H1 (cell line): ENCODE results near the gene DDA1. TPM values are rescaled to one million over a fixed set of nuclear protein-coding genes. Genes with fewer than 3 reads are reported as not detected.
A peak's percentile ranks its signal among the peaks of the same experiment; 100 is the strongest.

Source experiments
- CTCF ChIA-PET: fragments of 300-600 bp; sonication (Branson Sonifier 250); formaldehyde crosslinking; loops from one replicate; lab custom pipeline; 2021; ENCODE audit not compliant: partially characterized antibody; lab: Charles Lee
- POLR2A ChIA-PET: fragments of 300-600 bp; sonication (Branson Sonifier 250); formaldehyde crosslinking; loops from one replicate; lab custom pipeline; 2021; ENCODE audit warnings: inconsistent platforms; ENCODE audit not compliant: partially characterized antibody; lab: Charles Lee
- DNase-seq, 2 experiments: peaks; one replicate each; pipeline versions ENCODE4 v3.0.0 to v3.0.0-alpha.2; 2010 to 2022; ENCODE audit warnings: low spot score in 2 of 2, low read depth in 1 of 2, mixed read lengths in 1 of 2
- FAIRE-seq: peaks from 2 replicates; lab custom pipeline; 2011; peaks lifted over from hg19 to GRCh38; lab: Jason Lieb, UNC
- H2AFZ ChIP-seq: 2 replicates; pipeline ENCODE4 v1.8.1; 2012; ENCODE audit warnings: low read length, inconsistent platforms
- H2AK5ac ChIP-seq: 2 replicates; pipeline ENCODE4 v1.6.1; 2013; ENCODE audit warnings: low read depth, low read length
- H2BK120ac ChIP-seq: replicated peaks from 2 replicates; pipeline ENCODE3; 2013; ENCODE audit warnings: low read depth, low read length, inconsistent platforms
- H2BK12ac ChIP-seq: 2 replicates; pipeline ENCODE4 v1.6.1; 2013; ENCODE audit warnings: low read depth, low read length
- H2BK15ac ChIP-seq: 2 replicates; pipeline ENCODE4 v1.6.1; 2013; ENCODE audit warnings: low read length
- H2BK20ac ChIP-seq: 2 replicates; pipeline ENCODE4 v1.6.1; 2013; ENCODE audit warnings: low read length
- H2BK5ac ChIP-seq: 2 replicates; pipeline ENCODE4 v1.6.1; 2013; ENCODE audit warnings: low read depth, low read length
- H3K14ac ChIP-seq: 2 replicates; pipeline ENCODE4 v1.6.1; 2013; ENCODE audit warnings: inconsistent platforms; ENCODE audit not compliant: insufficient read length
- H3K18ac ChIP-seq: 2 replicates; pipeline ENCODE4 v1.6.1; 2013; ENCODE audit warnings: low read length; ENCODE audit errors: extremely low read depth
- H3K23ac ChIP-seq: 2 replicates; pipeline ENCODE4 v1.6.1; 2013; ENCODE audit warnings: inconsistent platforms; ENCODE audit not compliant: insufficient read length
- H3K23me2 ChIP-seq: 2 replicates; pipeline ENCODE4 v1.6.1; 2013; ENCODE audit warnings: low read depth, low read length
- H3K27ac ChIP-seq: 2 replicates; pipeline ENCODE4 v1.6.1; 2011; ENCODE audit warnings: low read depth, low read length, inconsistent platforms
- H3K27me3 ChIP-seq, 4 experiments: replicated peaks in 1 of 4; 1 replicate in 1 of 4; 2 replicates in 3 of 4; pipeline versions ENCODE4 v1.6.1 to v1.8.1; 2011 to 2013; ENCODE audit warnings: low read length in 3 of 4, mild to moderate bottlenecking in 3 of 4, inconsistent platforms in 2 of 4, mixed read lengths in 2 of 4, moderate library complexity in 1 of 4; ENCODE audit not compliant: control insufficient read depth in 3 of 4, insufficient read depth in 3 of 4; ENCODE audit errors: extremely low read depth in 1 of 4
- H3K36me3 ChIP-seq, 4 experiments: 2 replicates each; pipeline versions ENCODE4 v1.6.1 to v1.8.1; 2011 to 2013; ENCODE audit warnings: mild to moderate bottlenecking in 4 of 4, low read length in 3 of 4, moderate library complexity in 2 of 4, control low read depth in 1 of 4, inconsistent platforms in 1 of 4; ENCODE audit not compliant: insufficient read depth in 4 of 4, control insufficient read depth in 2 of 4
- H3K4ac ChIP-seq: replicated peaks from 2 replicates; pipeline ENCODE3; 2013; ENCODE audit warnings: low read length, low read depth, mixed read lengths, inconsistent platforms; ENCODE audit not compliant: insufficient read length
- H3K4me1 ChIP-seq, 4 experiments: replicated peaks in 1 of 4; 1 replicate in 1 of 4; 2 replicates in 3 of 4; pipeline versions ENCODE4 v1.6.1 to v1.8.1; 2011 to 2013; ENCODE audit warnings: low read length in 3 of 4, inconsistent platforms in 2 of 4, mixed read lengths in 1 of 4; ENCODE audit not compliant: insufficient read depth in 4 of 4, control insufficient read depth in 3 of 4
- H3K4me2 ChIP-seq, 2 experiments: 2 replicates each; pipeline versions ENCODE4 v1.6.1 to v1.8.1; 2011 to 2013; ENCODE audit warnings: low read depth in 2 of 2, low read length in 2 of 2, control low read depth in 1 of 2, inconsistent platforms in 1 of 2, mild to moderate bottlenecking in 1 of 2; ENCODE audit not compliant: insufficient read depth in 1 of 2
- H3K4me3 ChIP-seq, 4 experiments: fragments of 200-600, 300-600 bp in 1 of 4; sonication (generic), shearing (Covaris generic), sonication (Bioruptor Twin) in 1 of 4; 2 replicates each; pipeline versions ENCODE4 v1.5.1 to v1.8.1; 2011 to 2016; ENCODE audit warnings: low read length in 4 of 4, low read depth in 3 of 4, control low read depth in 2 of 4, inconsistent platforms in 2 of 4, mild to moderate bottlenecking in 2 of 4, mixed read lengths in 1 of 4, moderate library complexity in 1 of 4; ENCODE audit not compliant: insufficient read depth in 2 of 4; ENCODE audit errors: extremely low read depth in 1 of 4
- H3K56ac ChIP-seq: replicated peaks from 2 replicates; pipeline ENCODE3; 2013; ENCODE audit warnings: low read depth, mild to moderate bottlenecking, mixed read lengths, low read length, inconsistent platforms; ENCODE audit not compliant: insufficient read length
- H3K79me1 ChIP-seq: 2 replicates; pipeline ENCODE4 v1.6.1; 2013; ENCODE audit warnings: low read depth, low read length, control low read depth
- H3K79me2 ChIP-seq, 2 experiments: 2 replicates each; pipeline versions ENCODE4 v1.6.1 to v1.8.1; 2012 to 2013; ENCODE audit warnings: low read length in 2 of 2, mild to moderate bottlenecking in 2 of 2, inconsistent platforms in 1 of 2; ENCODE audit not compliant: insufficient read depth in 2 of 2, control insufficient read depth in 1 of 2
- H3K9ac ChIP-seq, 4 experiments: replicated peaks in 1 of 4; 1 replicate in 1 of 4; 2 replicates in 3 of 4; pipeline versions ENCODE4 v1.6.1 to v1.8.1; 2011 to 2013; ENCODE audit warnings: low read depth in 3 of 4, low read length in 3 of 4, control low read depth in 2 of 4, mild to moderate bottlenecking in 2 of 4, moderate library complexity in 2 of 4, inconsistent platforms in 1 of 4; ENCODE audit errors: extremely low read depth in 1 of 4
- H3K9me3 ChIP-seq, 2 experiments: 2 replicates each; pipeline versions ENCODE4 v1.6.1 to v1.8.1; 2012 to 2013; ENCODE audit warnings: mild to moderate bottlenecking in 2 of 2, moderate library complexity in 2 of 2, control low read depth in 1 of 2, inconsistent platforms in 1 of 2, low read depth in 1 of 2, low read length in 1 of 2, mixed read lengths in 1 of 2; ENCODE audit not compliant: insufficient read depth in 2 of 2
- H4K20me1 ChIP-seq, 2 experiments: replicated peaks in 1 of 2; 2 replicates each; pipeline versions ENCODE3 to v1.8.1; 2011 to 2013; ENCODE audit warnings: inconsistent platforms in 2 of 2, low read length in 2 of 2, mild to moderate bottlenecking in 1 of 2; ENCODE audit not compliant: insufficient read depth in 2 of 2, control insufficient read depth in 1 of 2
- H4K5ac ChIP-seq: 2 replicates; pipeline ENCODE4 v1.6.1; 2013; ENCODE audit warnings: low read length, low read depth, mixed read lengths, inconsistent platforms; ENCODE audit not compliant: insufficient read length
- H4K8ac ChIP-seq: 2 replicates; pipeline ENCODE4 v1.8.0; 2013; ENCODE audit warnings: mild to moderate bottlenecking, moderate library complexity, low read length, inconsistent platforms; ENCODE audit not compliant: insufficient read depth; ENCODE audit errors: extremely low read depth
- H4K91ac ChIP-seq: replicated peaks from 2 replicates; pipeline ENCODE3; 2013; ENCODE audit warnings: low read length, mixed read lengths, inconsistent platforms; ENCODE audit not compliant: insufficient read length
- CHD1 ChIP-seq: IDR thresholded peaks from 2 replicates; pipeline ENCODE4 v1.6.1; 2012; ENCODE audit warnings: low read depth, low read length, improper control_type of control experiment
- CREB1 ChIP-seq: IDR thresholded peaks from 2 replicates; pipeline ENCODE4 v1.6.1; 2012; ENCODE audit warnings: inconsistent platforms
- FOSL1 ChIP-seq: IDR thresholded peaks from 2 replicates; pipeline ENCODE4 v1.6.1; 2011; ENCODE audit warnings: mild to moderate bottlenecking, low read depth, low read length, moderate library complexity; ENCODE audit not compliant: insufficient read depth
- RAD21 ChIP-seq, 2 experiments: IDR thresholded peaks in 1 of 2; conservative IDR thresholded peaks in 1 of 2; 2 replicates each; pipeline ENCODE4 v1.6.1; 2011; ENCODE audit warnings: low read depth in 2 of 2, low read length in 2 of 2, improper control_type of control experiment in 1 of 2, inconsistent platforms in 1 of 2, mild to moderate bottlenecking in 1 of 2, moderate library complexity in 1 of 2
- RFX5 ChIP-seq: IDR thresholded peaks from 2 replicates; pipeline ENCODE4 v1.6.1; 2011; ENCODE audit warnings: low read depth, low read length, improper control_type of control experiment, borderline replicate concordance
- TAF7 ChIP-seq: optimal IDR thresholded peaks from 2 replicates; pipeline ENCODE3; 2011; ENCODE audit warnings: low read depth, mild to moderate bottlenecking, inconsistent platforms, low read length, moderate library complexity, borderline replicate concordance
- WGBS, 2 experiments: shearing (Covaris generic) in 1 of 2; methylation state at CpG; one replicate each; pipeline versions ENCODE4 v1.1.6 to v1.1.7; 2013 to 2015; ENCODE audit warnings: low lambda C conversion rate in 2 of 2, mixed read lengths in 2 of 2, inconsistent platforms in 1 of 2, low coverage in 1 of 2, missing lambda C conversion rate in 1 of 2; ENCODE audit not compliant: insufficient replicate concordance in 2 of 2, insufficient coverage in 1 of 2, insufficient read length in 1 of 2; ENCODE audit errors: extremely low coverage in 1 of 2, missing lambda C conversion rate in 1 of 2; 5-methylcytosine and 5-hydroxymethylcytosine counted together
- polyA plus RNA-seq, 7 experiments: library from polyadenylated mRNA; depleted of rRNA in 3 of 7; stranded (reverse) in 5 of 7; unstranded in 2 of 7; fragments of >200 nt in 5 of 7; fragments of 200-250 nt in 2 of 7; gene quantifications; 1 replicate in 5 of 7; 2 replicates in 1 of 7; 4 replicates in 1 of 7; pipeline versions ENCODE4 v1.2.1 to v1.2.3, GENCODE V29; 2011 to 2013; ENCODE audit warnings: missing spikeins in 2 of 7, mixed read lengths in 2 of 7
- total RNA-seq: library from RNA; stranded (reverse); fragmentation: NEBNext Ultra II Directional; extraction: Animal tissue kit (Norgen Biotek cat#: 25700); gene quantifications from 2 replicates; pipeline ENCODE4 v1.2.1, GENCODE V29; 2021
- TF ChIP-seq, protein P1 (sequence below), 3 experiments: IDR thresholded peaks; 1 replicate in 2 of 3; 2 replicates in 1 of 3; pipeline versions ENCODE4 v1.5.1 to v1.6.1; 2011; ENCODE audit warnings: low read length in 3 of 3, mild to moderate bottlenecking in 3 of 3, inconsistent platforms in 2 of 3, low read depth in 1 of 3, moderate library complexity in 1 of 3; ENCODE audit not compliant: insufficient read depth in 1 of 3; ENCODE audit errors: control extremely low read depth in 1 of 3

DDA1 gene
- total and polyA plus RNA-seq, 2 of the 8 experiments (the other 6 are each of a cell fraction or from before 2014, with no cell fraction given), result 29.2 to 34.5 TPM

DNA sequence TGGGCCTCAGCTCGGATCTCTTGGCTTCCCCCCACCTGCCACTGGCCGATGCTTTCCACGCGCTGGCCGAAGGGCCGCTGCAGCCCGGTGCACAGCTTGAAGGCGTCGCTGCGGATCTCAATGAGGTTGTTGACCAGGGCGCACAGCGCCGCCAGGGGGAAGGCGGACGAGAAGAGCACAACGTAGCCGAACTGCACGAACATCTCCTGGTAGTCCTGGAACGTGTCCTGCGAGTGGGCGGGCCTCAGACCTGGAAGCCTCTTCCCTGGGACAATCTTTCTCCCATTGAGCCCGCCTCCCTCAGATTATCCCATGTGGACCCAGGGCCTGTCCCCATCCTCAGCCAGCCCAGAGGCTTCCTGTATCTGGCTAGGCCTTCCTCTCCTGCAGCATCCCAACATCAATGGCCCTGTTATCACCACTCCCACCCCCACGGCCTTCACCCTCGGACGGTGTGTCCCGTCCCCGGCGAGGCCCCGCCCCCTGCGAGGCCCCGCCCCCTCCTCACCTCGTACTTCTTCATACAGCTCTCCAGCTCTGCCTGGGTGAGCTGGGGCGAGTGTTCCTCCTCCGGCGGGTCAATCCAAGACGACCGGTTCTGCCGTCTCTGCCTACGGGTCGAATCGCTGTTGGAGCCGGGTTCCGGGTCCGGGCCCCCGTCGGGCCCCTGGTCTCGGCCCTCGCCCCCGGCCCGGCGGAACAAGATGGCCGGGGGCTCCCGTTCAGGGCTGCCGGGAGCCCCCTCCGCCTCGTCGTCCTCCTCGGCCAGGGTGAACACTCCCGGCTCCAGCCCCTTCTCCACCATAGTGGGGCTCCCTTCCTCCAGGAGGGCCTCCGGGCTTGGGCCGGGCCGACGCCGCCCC is 18.5 kb downstream of the DDA1 start:
- peak overlapping the region; percentile 69 for H3K4ac ChIP-seq
- peak overlapping the region in 3 of 4 experiments; percentile 25 to 58 (median 45); a peak in 5 of 7 replicates for H3K9ac ChIP-seq
- no peaks in the 10 kb centered on the region; a peak in 1 of 7 replicates for H3K27me3 ChIP-seq
- CTCF ChIA-PET, result interaction anchor here (0.9 to 3.3 kb wide), 16 partner anchors 11 to 120 kb away, joined by 3 to 13 read pairs (median 5); partner anchors contain the start of genes CCDC194, DDA1, MRPL34 and TMEM221
- peak overlapping the region; percentile 92; the same call in 1 of the 2 replicates for H2BK15ac ChIP-seq
- peak overlapping the region; percentile 55; the same call in 1 of the 2 replicates for H2BK5ac ChIP-seq
- H3K18ac ChIP-seq, result peak overlapping the region; percentile 90
- no peak overlapping the region for H2BK12ac ChIP-seq
- peak overlapping the region; percentile 96 for H4K5ac ChIP-seq
- peaks cover 0 to 10% of the 10 kb centered on the region in 2 experiments for H4K20me1 ChIP-seq
- H3K27ac ChIP-seq, result peak overlapping the region; percentile 66
- peak overlapping the region; percentile 72 to 83 for H3K4me2 ChIP-seq
- peak overlapping the region; percentile 89 for H4K91ac ChIP-seq
- DNase-seq (peak in 1 of 2 experiments; percentile 89), FAIRE-seq (peak; percentile 90)
- H2AK5ac ChIP-seq, result no peak overlapping the region
- no peak overlapping the region for H2BK120ac ChIP-seq
- H3K79me1 ChIP-seq, result 0 out of 2 replicates have a peak, but pooled peaks cover 2% of the 10 kb centered on the region
- H3K4me3 ChIP-seq, result peak overlapping the region; percentile 60 to 95 (median 61)
- peak overlapping the region; percentile 81 for H3K56ac ChIP-seq
- no peak overlapping the region for H3K23ac ChIP-seq
- no peaks in the 10 kb centered on the region for H3K9me3 ChIP-seq
- peak overlapping the region; percentile 91 for H4K8ac ChIP-seq
- POLR2A ChIA-PET, result interaction anchor here (0.9 to 17.1 kb wide), 13 partner anchors 10 to 114 kb away, joined by 3 to 329 read pairs (median 4); partner anchors contain the start of genes ABHD8, ANO8, BABAM1 and DDA1
- H2BK20ac ChIP-seq, result 0 out of 2 replicates have a peak overlapping the region, but pooled peaks have one; percentile 80
- no peaks in the 10 kb centered on the region for H3K79me2 ChIP-seq
- WGBS, 2 experiments, result 6% methylated on average over 40 of the region's 64 CpGs; no CpG with 5 or more reads in 1 of the 2 experiments
- peaks cover 6% of the 10 kb centered on the region; the same call in 1 of the 2 replicates for H3K23me2 ChIP-seq
- peaks cover 0 to 22% (median 15%) of the 10 kb centered on the region in 4 experiments; a peak in 6 of 7 replicates for H3K4me1 ChIP-seq
- no peak overlapping the region for H3K14ac ChIP-seq
- H3K36me3 ChIP-seq, result peaks cover 0 to 10% (median 4%) of the 10 kb centered on the region in 4 experiments; a peak in 4 of 8 replicates
- no peak overlapping the region for H2AFZ ChIP-seq
- TF ChIP-seq CHD1 (no peak), TAF7 (no peak), CREB1 (peak; percentile 76), RFX5 (no peak), FOSL1 (no peak), RAD21 (IDR thresholded peaks at IDR 0.05 in 1 of 2, conservative IDR thresholded peaks at IDR 0.05 in 1 of 2; ENCODE audit: low read depth in 2 of 2, low read length in 2 of 2) (peak; percentile 50 to 62; a peak in 3 of 4 replicates)
- TF ChIP-seq, protein P1, sequence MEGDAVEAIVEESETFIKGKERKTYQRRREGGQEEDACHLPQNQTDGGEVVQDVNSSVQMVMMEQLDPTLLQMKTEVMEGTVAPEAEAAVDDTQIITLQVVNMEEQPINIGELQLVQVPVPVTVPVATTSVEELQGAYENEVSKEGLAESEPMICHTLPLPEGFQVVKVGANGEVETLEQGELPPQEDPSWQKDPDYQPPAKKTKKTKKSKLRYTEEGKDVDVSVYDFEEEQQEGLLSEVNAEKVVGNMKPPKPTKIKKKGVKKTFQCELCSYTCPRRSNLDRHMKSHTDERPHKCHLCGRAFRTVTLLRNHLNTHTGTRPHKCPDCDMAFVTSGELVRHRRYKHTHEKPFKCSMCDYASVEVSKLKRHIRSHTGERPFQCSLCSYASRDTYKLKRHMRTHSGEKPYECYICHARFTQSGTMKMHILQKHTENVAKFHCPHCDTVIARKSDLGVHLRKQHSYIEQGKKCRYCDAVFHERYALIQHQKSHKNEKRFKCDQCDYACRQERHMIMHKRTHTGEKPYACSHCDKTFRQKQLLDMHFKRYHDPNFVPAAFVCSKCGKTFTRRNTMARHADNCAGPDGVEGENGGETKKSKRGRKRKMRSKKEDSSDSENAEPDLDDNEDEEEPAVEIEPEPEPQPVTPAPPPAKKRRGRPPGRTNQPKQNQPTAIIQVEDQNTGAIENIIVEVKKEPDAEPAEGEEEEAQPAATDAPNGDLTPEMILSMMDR (IDR thresholded peaks at IDR 0.05; ENCODE audit: control extremely low read depth in 1 of 3, insufficient read depth in 1 of 3, low read depth in 1 of 3, low read length in 3 of 3), result peak; percentile 75 to 87 (median 85)
